ENCODE measurements around the gene IL22RA1. TPM values are rescaled to one million over a fixed set of nuclear protein-coding genes. Genes with fewer than 3 reads are reported as not detected.

Gene IL22RA1
- total and polyA plus RNA-seq, 7 donors = 0.16 to 18.5 (median 7.2) TPM; not detected in 2

- Histone ChIP-seq H3K4me3 (no peak overlapping the region), H3K36me3 (no peaks in the 10 kb centered on the region), H3K27me3 (no peaks in the 10 kb centered on the region), H3K4me1 (no peaks in the 10 kb centered on the region), H3K27ac (no peak overlapping the region), H3K9me3 (no peaks in the 10 kb centered on the region)
- 82 to 87% methylated on average over 14 of the region's 14 CpGs for WGBS, 2 donors
- TF ChIP-seq POLR2A (IDR thresholded peaks at IDR 0.05) = no peak
- no peak for TF ChIP-seq EP300 (IDR thresholded peaks at IDR 0.05)
- no peak for TF ChIP-seq POLR2AphosphoS5 (IDR thresholded peaks at IDR 0.05)
- no peak for TF ChIP-seq CTCF (IDR thresholded peaks at IDR 0.05)
- intact Hi-C loops (cut with DNase I) = no loop called here
- DNase-seq = no peak
Observed at GRCh38 chr1:24095140-24095859, 47.6 kb downstream of the IL22RA1 start.

GRCh38 chr1:24094554-24094953 is 48.4 kb downstream of the IL22RA1 start:
- no peak for DNase-seq
- WGBS, 2 donors = 83 to 94% methylated on average over 5 of the region's 5 CpGs
- TF ChIP-seq POLR2AphosphoS5 (IDR thresholded peaks at IDR 0.05) = no peak
- TF ChIP-seq EP300 (IDR thresholded peaks at IDR 0.05) = no peak
- no peak for TF ChIP-seq CTCF (IDR thresholded peaks at IDR 0.05)
- no peak for TF ChIP-seq POLR2A (IDR thresholded peaks at IDR 0.05)

GRCh38 chr1:24093732-24094131 is 49.2 kb downstream of the IL22RA1 start:
- DNase-seq = no peak
- H3K4me3 ChIP-seq = no peak overlapping the region
- intact Hi-C loops (cut with DNase I) = no loop called here
- TF ChIP-seq POLR2A (IDR thresholded peaks at IDR 0.05) = no peak
- no peak for TF ChIP-seq CTCF (IDR thresholded peaks at IDR 0.05)
- TF ChIP-seq POLR2AphosphoS5 (IDR thresholded peaks at IDR 0.05) = no peak
- H3K9me3 ChIP-seq = no peaks in the 10 kb centered on the region
- H3K27ac ChIP-seq = no peak overlapping the region
- no peaks in the 10 kb centered on the region for H3K36me3 ChIP-seq
- no peaks in the 10 kb centered on the region for H3K27me3 ChIP-seq
- no peaks in the 10 kb centered on the region for H3K4me1 ChIP-seq
- WGBS, 2 donors = 81% methylated on average over 9 of the region's 9 CpGs

More at GRCh38 chr1:24094554-24094953, 48.4 kb downstream of the IL22RA1 start:
- Histone ChIP-seq H3K4me1 (no peaks in the 10 kb centered on the region), H3K9me3 (no peaks in the 10 kb centered on the region), H3K27me3 (no peaks in the 10 kb centered on the region), H3K27ac (no peak overlapping the region), H3K4me3 (no peak overlapping the region), H3K36me3 (no peaks in the 10 kb centered on the region)
- intact Hi-C loops (cut with DNase I) = no loop called here

GRCh38 chr1:24092979-24093378 is 50.0 kb downstream of the IL22RA1 start:
- intact Hi-C loops (cut with DNase I) = no loop called here
- no peak for DNase-seq
- Histone ChIP-seq H3K27me3 (no peaks in the 10 kb centered on the region), H3K4me1 (no peaks in the 10 kb centered on the region), H3K9me3 (no peaks in the 10 kb centered on the region), H3K27ac (no peak overlapping the region), H3K36me3 (no peaks in the 10 kb centered on the region), H3K4me3 (no peak overlapping the region)
- no peak for TF ChIP-seq CTCF (IDR thresholded peaks at IDR 0.05)
- TF ChIP-seq EP300 (IDR thresholded peaks at IDR 0.05) = no peak
- TF ChIP-seq POLR2AphosphoS5 (IDR thresholded peaks at IDR 0.05) = no peak
- no peak for TF ChIP-seq POLR2A (IDR thresholded peaks at IDR 0.05)
- 93 to 97% methylated on average over 9 of the region's 9 CpGs for WGBS, 2 donors
